Hepatocyte (in vitro differentiated cells): ENCODE measurements around the gene DDN. TPM values are rescaled to one million over a fixed set of nuclear protein-coding genes. Genes with fewer than 3 reads are reported as not detected.

ENCODE experiments used
- DNase-seq: peaks from one replicate; pipeline ENCODE4 v3.0.0-alpha.2; 2016; ENCODE audit warnings: low spot score
- H2AFZ ChIP-seq: fragments of 200-600 bp; sonication (generic); 2 replicates; pipeline ENCODE4 v1.6.0; 2016; ENCODE audit warnings: antibody characterized with exemption, mild to moderate bottlenecking
- H3K27ac ChIP-seq: fragments of 200-600 bp; sonication (generic); 2 replicates; pipeline ENCODE4 v1.5.1; 2016; ENCODE audit warnings: mild to moderate bottlenecking
- H3K27me3 ChIP-seq: fragments of 200-600 bp; sonication (generic); 2 replicates; pipeline ENCODE4 v1.6.1; 2016
- H3K36me3 ChIP-seq: fragments of 200-600 bp; sonication (generic); replicated peaks from 2 replicates; pipeline ENCODE4 v1.5.1; 2016; ENCODE audit warnings: low read depth; ENCODE audit not compliant: insufficient read depth
- H3K4me1 ChIP-seq: fragments of 200-600 bp; sonication (generic); 2 replicates; pipeline ENCODE4 v1.5.1; 2016; ENCODE audit warnings: mild to moderate bottlenecking, moderate library complexity; ENCODE audit not compliant: insufficient read depth
- H3K4me2 ChIP-seq: fragments of 200-600 bp; sonication (generic); 2 replicates; pipeline ENCODE4 v1.6.0; 2016
- H3K4me3 ChIP-seq: fragments of 200-600 bp; sonication (generic); 2 replicates; pipeline ENCODE4 v1.5.1; 2016; ENCODE audit warnings: mild to moderate bottlenecking
- H3K79me2 ChIP-seq: fragments of 200-600 bp; sonication (generic); 2 replicates; pipeline ENCODE4 v1.6.0; 2017; ENCODE audit warnings: mild to moderate bottlenecking
- H3K9me2 ChIP-seq: fragments of 200-600 bp; sonication (generic); replicated peaks from 2 replicates; pipeline ENCODE4 v1.6.0; 2017; ENCODE audit warnings: mild to moderate bottlenecking; ENCODE audit not compliant: insufficient read depth
- H3K9me3 ChIP-seq: fragments of 200-600 bp; sonication (generic); 2 replicates; pipeline ENCODE4 v1.5.1; 2016; ENCODE audit warnings: low read depth, mild to moderate bottlenecking
- H4K20me1 ChIP-seq: fragments of 200-600 bp; sonication (generic); 2 replicates; pipeline ENCODE4 v1.6.0; 2016; ENCODE audit warnings: mild to moderate bottlenecking; ENCODE audit not compliant: insufficient read depth, poor library complexity, severe bottlenecking
- CTCF ChIP-seq: fragments of 200-600 bp; sonication (generic); IDR thresholded peaks from 2 replicates; pipeline ENCODE4 v1.5.1; 2016; ENCODE audit warnings: antibody characterized with exemption, mild to moderate bottlenecking; ENCODE audit not compliant: poor library complexity
- EZH2 ChIP-seq: fragments of 200-600 bp; sonication (generic); IDR thresholded peaks from 2 replicates; pipeline ENCODE4 v1.6.1; 2016; ENCODE audit warnings: antibody characterized with exemption, mild to moderate bottlenecking, borderline replicate concordance
- EZH2phosphoT487 ChIP-seq: fragments of 200-600 bp; sonication (generic); IDR thresholded peaks from one replicate; pipeline ENCODE4 v1.6.1; 2018; ENCODE audit warnings: antibody characterized with exemption, mild to moderate bottlenecking, low read depth, moderate library complexity; ENCODE audit not compliant: unreplicated experiment, severe bottlenecking
- WGBS: methylation state at CpG from one replicate; pipeline ENCODE4 v1.1.6; 2016; ENCODE audit warnings: low lambda C conversion rate; ENCODE audit errors: missing lambda C conversion rate; 5-methylcytosine and 5-hydroxymethylcytosine counted together
- polyA plus RNA-seq: library from polyadenylated mRNA; unstranded; fragments of >200 nt; fragmentation: Nextera tagmentation; extraction: Ambion mirVana; gene quantifications from 2 replicates; pipeline ENCODE4 v1.2.1, GENCODE V29; 2016
- total RNA-seq: library from RNA; depleted of rRNA; stranded (reverse); fragments of >200 nt; gene quantifications from 2 replicates; pipeline ENCODE4 v1.2.3, GENCODE V29; 2014

Gene DDN
- total and polyA plus RNA-seq, 2 experiments from 2014 or later, result 0.10 TPM; not detected in 1

- Histone ChIP-seq H3K4me2 (no peak overlapping the region), H3K27ac (no peak overlapping the region), H2AFZ (no peak overlapping the region), H4K20me1 (no peaks in the 10 kb centered on the region), H3K9me3 (no peaks in the 10 kb centered on the region), H3K9me2 (no peaks in the 10 kb centered on the region), H3K36me3 (no peaks in the 10 kb centered on the region), H3K27me3 (peaks cover 58% of the 10 kb centered on the region), H3K4me3 (no peak overlapping the region), H3K79me2 (no peaks in the 10 kb centered on the region), H3K4me1 (peaks cover 6% of the 10 kb centered on the region)
- TF ChIP-seq EZH2phosphoT487 (no peak), CTCF (no peak), EZH2 (no peak)
- 55% methylated on average over 3 of the region's 3 CpGs for WGBS
- DNase-seq, result no peak
These were observed 5.4 kb downstream of the DDN start for GRCh38 chr12:48993787-48994186.

- no peak overlapping the region for H3K4me3 ChIP-seq
- H3K27ac ChIP-seq, result no peak overlapping the region
- TF ChIP-seq EZH2 (no peak), CTCF (no peak), EZH2phosphoT487 (no peak)
- 70% methylated on average over 8 of the region's 8 CpGs for WGBS
- no peaks in the 10 kb centered on the region for H4K20me1 ChIP-seq
- no peaks in the 10 kb centered on the region for H3K79me2 ChIP-seq
- DNase-seq, result no peak
- H3K4me1 ChIP-seq, result no peaks in the 10 kb centered on the region
- H3K27me3 ChIP-seq, result peaks cover 62% of the 10 kb centered on the region
- H2AFZ ChIP-seq, result no peak overlapping the region
- no peak overlapping the region for H3K4me2 ChIP-seq
- H3K36me3 ChIP-seq, result no peaks in the 10 kb centered on the region
- no peaks in the 10 kb centered on the region for H3K9me2 ChIP-seq
- no peaks in the 10 kb centered on the region for H3K9me3 ChIP-seq
These were observed 7.7 kb downstream of the DDN start for GRCh38 chr12:48991247-48992050.

GRCh38 chr12:48990552-48990951 is 8.6 kb downstream of the DDN start:
- H4K20me1 ChIP-seq, result no peaks in the 10 kb centered on the region
- H2AFZ ChIP-seq, result no peak overlapping the region
- no peak overlapping the region for H3K27ac ChIP-seq
- TF ChIP-seq EZH2phosphoT487 (no peak), CTCF (no peak)
- DNase-seq, result no peak
- H3K4me3 ChIP-seq, result no peak overlapping the region
- H3K4me2 ChIP-seq, result no peak overlapping the region
- H3K4me1 ChIP-seq, result no peaks in the 10 kb centered on the region
- H3K36me3 ChIP-seq, result no peaks in the 10 kb centered on the region
- peaks cover 68% of the 10 kb centered on the region for H3K27me3 ChIP-seq
- H3K79me2 ChIP-seq, result no peaks in the 10 kb centered on the region
- no peaks in the 10 kb centered on the region for H3K9me2 ChIP-seq
- no peaks in the 10 kb centered on the region for H3K9me3 ChIP-seq
